Central memory CD8-positive, alpha-beta T cell (primary cell): ENCODE data around the gene EML2.

ENCODE experiments used
- ATAC-seq: fragments of 150-1000 bp; cut with Tn5 transposase; replicated peaks from 2 replicates; pipeline ENCODE4 v1.10.0; 2022; ENCODE audit warnings: mild to moderate bottlenecking, moderate FRiP score, moderate number of reproducible peaks; ENCODE audit not compliant: poor library complexity, severe bottlenecking; ENCODE audit errors: extremely low read depth
- DNase-seq, 2 donors: peaks; one replicate each; pipeline ENCODE4 v3.0.0; 2021; ENCODE audit warnings: low spot score in 2 of 2
- H3K27ac Mint-ChIP-seq: one replicate; pipeline ENCODE4 v1.8.0; 2022; ENCODE audit warnings: low read depth, mild to moderate bottlenecking, moderate library complexity, mixed read lengths
- H3K27me3 Mint-ChIP-seq: one replicate; pipeline ENCODE4 v1.8.0; 2022; ENCODE audit warnings: mixed read lengths
- H3K36me3 Mint-ChIP-seq: one replicate; pipeline ENCODE4 v1.8.0; 2022; ENCODE audit warnings: mild to moderate bottlenecking, moderate library complexity, mixed read lengths; ENCODE audit not compliant: insufficient read depth
- H3K4me1 Mint-ChIP-seq: one replicate; pipeline ENCODE4 v1.8.0; 2022; ENCODE audit warnings: mixed read lengths
- H3K4me3 Mint-ChIP-seq: one replicate; pipeline ENCODE4 v1.8.0; 2022; ENCODE audit warnings: mild to moderate bottlenecking, moderate library complexity, mixed read lengths
- H3K9me3 Mint-ChIP-seq: one replicate; pipeline ENCODE4 v1.8.0; 2022; ENCODE audit warnings: mixed read lengths

The EML2 gene

DNA sequence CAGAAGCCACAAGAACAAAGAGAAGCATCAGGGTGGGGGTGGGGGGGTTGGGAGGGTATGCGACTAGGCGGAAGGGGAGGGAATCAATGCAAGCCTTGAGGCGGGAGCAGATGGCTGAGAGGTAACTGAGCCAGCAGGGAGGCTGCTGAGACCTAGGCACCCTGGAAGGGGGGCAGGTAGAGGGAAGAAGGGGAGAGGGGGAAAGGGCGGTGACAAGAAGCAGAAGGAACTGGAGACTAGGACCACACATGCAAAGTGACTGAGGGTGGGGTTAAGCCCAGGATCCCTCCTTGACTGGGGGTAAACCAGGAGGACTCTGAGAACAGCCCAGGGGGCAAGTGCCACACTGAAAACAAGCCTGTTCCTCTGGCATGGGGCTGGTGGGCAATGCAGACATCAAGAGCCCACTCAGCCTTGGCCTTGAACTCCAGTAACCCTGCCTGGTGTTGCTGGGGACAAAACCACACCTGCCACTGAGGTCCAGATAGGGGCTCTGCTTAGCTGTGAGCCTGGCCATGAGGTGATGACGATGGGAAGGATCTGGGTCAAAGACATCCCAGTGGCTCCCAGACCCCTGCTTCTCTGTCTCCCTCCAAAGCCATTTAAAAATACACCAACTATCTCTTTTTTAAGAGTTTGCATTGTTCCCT lies 74.9 kb downstream of the EML2 start:
- H3K4me1 Mint-ChIP-seq = peaks cover 8% of the 10 kb centered on the region
- DNase-seq (no peak), ATAC-seq (no peak)
- no peaks in the 10 kb centered on the region for H3K27me3 Mint-ChIP-seq
- H3K27ac Mint-ChIP-seq = no peak overlapping the region
- peaks cover 3% of the 10 kb centered on the region for H3K36me3 Mint-ChIP-seq
- no peak overlapping the region for H3K4me3 Mint-ChIP-seq
- H3K9me3 Mint-ChIP-seq = no peaks in the 10 kb centered on the region

DNA sequence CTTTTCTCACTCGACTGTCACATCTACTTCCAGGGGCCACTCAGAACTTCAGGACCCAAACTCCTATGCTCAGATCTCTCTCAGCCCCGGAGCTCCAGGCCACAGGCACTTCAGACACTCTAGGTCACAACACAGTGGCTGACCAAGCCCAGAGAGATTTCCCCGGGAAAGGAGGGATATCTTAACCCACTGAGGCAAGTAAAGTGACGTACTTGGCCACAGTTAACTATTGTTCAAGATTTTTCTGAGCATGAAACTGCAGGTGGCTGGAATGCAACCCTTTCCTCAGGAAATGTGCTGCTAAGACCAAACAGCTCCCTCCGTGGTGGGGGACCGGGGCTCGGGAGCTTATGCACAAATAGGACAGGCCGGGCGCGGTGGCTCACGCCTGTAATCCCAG lies 78.5 kb downstream of the EML2 start:
- no peak for ATAC-seq
- no peak overlapping the region for H3K27ac Mint-ChIP-seq
- peaks cover 20% of the 10 kb centered on the region for H3K4me1 Mint-ChIP-seq

DNA sequence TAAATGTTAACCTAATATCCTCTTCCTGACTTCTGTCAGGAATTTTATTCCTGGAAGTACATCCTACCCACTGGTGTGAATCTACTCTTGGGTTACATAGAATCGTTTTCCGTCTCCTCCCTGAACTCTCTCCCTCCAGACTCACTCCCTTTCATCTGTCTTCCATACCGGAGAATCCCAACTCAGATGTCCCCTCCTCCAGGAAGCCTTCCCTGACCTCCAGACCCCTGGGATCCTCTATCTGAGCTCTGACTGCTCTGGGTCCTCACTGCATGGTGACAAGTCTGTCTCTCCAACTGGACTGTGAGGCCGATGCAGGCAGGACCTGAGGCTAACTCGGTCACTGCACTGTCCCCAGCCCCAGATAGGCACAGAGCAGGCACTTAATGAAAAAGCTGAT lies 79.2 kb downstream of the EML2 start:
- H3K9me3 Mint-ChIP-seq = no peaks in the 10 kb centered on the region
- no peak overlapping the region for H3K27ac Mint-ChIP-seq
- no peak for DNase-seq
- ATAC-seq = no peak
- no peaks in the 10 kb centered on the region for H3K27me3 Mint-ChIP-seq
- peaks cover 20% of the 10 kb centered on the region for H3K4me1 Mint-ChIP-seq
- H3K4me3 Mint-ChIP-seq = no peak overlapping the region
- H3K36me3 Mint-ChIP-seq = peaks cover 6% of the 10 kb centered on the region

More for the DNA sequence above, 78.5 kb downstream of the EML2 start:
- H3K9me3 Mint-ChIP-seq = no peaks in the 10 kb centered on the region
- peaks cover 6% of the 10 kb centered on the region for H3K36me3 Mint-ChIP-seq
- no peak overlapping the region for H3K4me3 Mint-ChIP-seq
- H3K27me3 Mint-ChIP-seq = no peaks in the 10 kb centered on the region
- no peak for DNase-seq
